KOPT-K1 (cell line): ENCODE results near the gene MKRN2.

ENCODE experiments used
- H3K27ac ChIP-seq: fragments of 200-600 bp; sonication (generic); 2 replicates; pipeline ENCODE4 v1.5.1; 2016; ENCODE audit warnings: antibody characterized with exemption, mild to moderate bottlenecking, low read depth, low read length; ENCODE audit not compliant: poor library complexity, severe bottlenecking
- H3K36me3 ChIP-seq: fragments of 200-600 bp; sonication (generic); 2 replicates; pipeline ENCODE4 v1.5.1; 2017; ENCODE audit warnings: antibody characterized with exemption, mild to moderate bottlenecking, low read length, moderate library complexity; ENCODE audit not compliant: insufficient read depth
- H3K9me3 ChIP-seq: fragments of 200-600 bp; sonication (generic); 2 replicates; pipeline ENCODE4 v1.5.1; 2017; ENCODE audit warnings: antibody characterized with exemption, low read length, mild to moderate bottlenecking; ENCODE audit not compliant: insufficient read depth, poor library complexity, severe bottlenecking

The MKRN2 gene

GRCh38 chr3:12568747-12569146 is 11.9 kb downstream of the MKRN2 start:
- Histone ChIP-seq H3K9me3 (peaks cover 20% of the 10 kb centered on the region), H3K36me3 (peaks cover 58% of the 10 kb centered on the region), H3K27ac (no peak overlapping the region)

- Histone ChIP-seq H3K36me3 (peaks cover 69% of the 10 kb centered on the region), H3K9me3 (peaks cover 20% of the 10 kb centered on the region), H3K27ac (no peak overlapping the region)
Observed at GRCh38 chr3:12569836-12570235, 12.9 kb downstream of the MKRN2 start.

- no peak overlapping the region for H3K27ac ChIP-seq
- peaks cover 83% of the 10 kb centered on the region for H3K36me3 ChIP-seq
Observed at GRCh38 chr3:12571986-12572385, 15.1 kb downstream of the MKRN2 start.

GRCh38 chr3:12574131-12574530 is 17.2 kb downstream of the MKRN2 start:
- peaks cover 5% of the 10 kb centered on the region for H3K9me3 ChIP-seq
- H3K27ac ChIP-seq: no peak overlapping the region
- H3K36me3 ChIP-seq: peaks cover 99% of the 10 kb centered on the region

More at GRCh38 chr3:12571986-12572385, 15.1 kb downstream of the MKRN2 start:
- peaks cover 4% of the 10 kb centered on the region for H3K9me3 ChIP-seq

DNA sequence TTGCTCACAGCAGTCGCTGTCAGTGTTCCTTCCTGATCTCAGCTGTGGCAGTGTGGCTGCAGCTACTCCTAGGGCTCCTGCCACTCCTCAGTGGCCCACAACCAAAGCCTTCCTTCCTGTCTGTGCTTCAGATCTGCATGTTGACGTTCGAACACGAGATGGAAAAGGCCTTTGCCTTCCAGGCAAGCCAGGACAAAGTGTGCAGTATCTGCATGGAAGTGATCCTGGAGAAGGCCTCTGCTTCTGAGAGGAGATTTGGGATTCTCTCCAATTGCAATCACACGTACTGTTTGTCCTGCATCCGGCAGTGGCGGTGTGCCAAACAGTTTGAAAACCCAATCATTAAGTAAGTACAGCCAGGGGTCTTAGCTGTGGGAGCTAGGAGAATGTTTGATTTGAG is 17.8 kb downstream of the MKRN2 start:
- peaks cover 5% of the 10 kb centered on the region for H3K9me3 ChIP-seq
- H3K27ac ChIP-seq: no peak overlapping the region
- H3K36me3 ChIP-seq: peaks cover 99% of the 10 kb centered on the region

DNA sequence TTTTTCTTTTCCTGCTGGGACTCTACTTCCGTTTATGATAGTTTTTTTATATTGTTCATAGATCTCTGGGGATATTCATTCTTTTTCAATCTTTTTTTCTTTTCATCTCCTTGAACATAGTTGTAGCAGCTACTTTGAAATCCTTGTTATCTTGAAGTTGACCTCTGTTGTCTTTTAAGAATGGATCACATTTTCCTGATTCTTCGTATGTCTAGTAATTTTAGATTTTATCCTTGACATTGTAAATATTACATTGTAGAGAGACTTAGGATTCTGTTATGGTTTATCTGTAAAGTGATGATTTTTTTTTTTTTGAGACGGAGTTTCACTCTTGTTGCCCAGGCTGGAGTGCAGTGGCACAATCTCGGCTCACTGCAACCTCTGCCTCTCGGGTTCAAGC is 20.5 kb downstream of the MKRN2 start:
- H3K9me3 ChIP-seq: peaks cover 5% of the 10 kb centered on the region
- no peak overlapping the region for H3K27ac ChIP-seq
- H3K36me3 ChIP-seq: peaks cover 97% of the 10 kb centered on the region

DNA sequence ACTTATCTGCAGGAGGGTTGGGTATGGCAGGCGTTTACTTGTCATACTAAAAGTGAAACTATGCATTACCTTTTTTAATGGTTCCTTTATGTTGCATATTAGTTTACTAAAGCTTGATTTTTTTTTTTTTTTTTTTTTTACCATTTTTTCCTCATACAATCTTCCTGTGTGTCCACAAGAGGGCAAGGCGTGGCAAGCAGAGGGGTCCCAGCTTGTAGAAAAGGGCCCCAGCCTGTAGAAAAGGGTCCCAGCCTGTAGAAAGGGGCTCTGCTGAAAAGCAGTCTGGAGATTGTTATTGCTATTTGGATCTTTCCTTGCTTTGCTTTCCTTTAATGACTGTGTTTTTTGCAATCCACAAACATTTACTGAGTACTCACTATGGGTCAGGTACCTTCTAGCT is 21.9 kb downstream of the MKRN2 start:
- H3K27ac ChIP-seq: no peak overlapping the region
- peaks cover 98% of the 10 kb centered on the region for H3K36me3 ChIP-seq
- H3K9me3 ChIP-seq: peaks cover 5% of the 10 kb centered on the region

DNA sequence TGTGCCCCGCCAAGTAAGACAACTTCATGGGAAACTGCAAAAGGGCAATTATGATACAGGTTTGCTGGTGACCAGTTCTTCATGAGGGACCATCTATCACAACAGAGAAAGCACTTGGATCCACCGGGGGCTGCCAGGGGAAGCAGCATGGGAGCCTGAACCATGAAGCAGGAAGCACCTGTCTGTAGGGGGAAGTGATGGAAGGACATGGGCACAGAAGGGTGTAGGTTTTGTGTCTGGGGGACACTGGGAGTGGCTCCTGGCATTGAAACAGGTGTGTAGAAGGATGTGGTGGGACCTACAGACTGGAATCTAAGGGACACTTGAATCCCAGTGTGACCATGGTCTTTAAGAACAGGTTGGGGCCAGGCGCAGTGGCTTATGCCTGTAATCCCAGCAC is 22.6 kb downstream of the MKRN2 start:
- Histone ChIP-seq H3K36me3 (peaks cover 98% of the 10 kb centered on the region), H3K9me3 (peaks cover 5% of the 10 kb centered on the region), H3K27ac (no peak overlapping the region)

GRCh38 chr3:12579905-12580304 is 23.0 kb downstream of the MKRN2 start:
- no peak overlapping the region for H3K27ac ChIP-seq
- peaks cover 5% of the 10 kb centered on the region for H3K9me3 ChIP-seq
- peaks cover 98% of the 10 kb centered on the region for H3K36me3 ChIP-seq

GRCh38 chr3:12582730-12583129 is 25.8 kb downstream of the MKRN2 start:
- Histone ChIP-seq H3K9me3 (no peaks in the 10 kb centered on the region), H3K27ac (no peak overlapping the region), H3K36me3 (peaks cover 97% of the 10 kb centered on the region)

GRCh38 chr3:12583280-12583679 is 26.4 kb downstream of the MKRN2 start:
- Histone ChIP-seq H3K36me3 (peaks cover 97% of the 10 kb centered on the region), H3K9me3 (no peaks in the 10 kb centered on the region), H3K27ac (no peak overlapping the region)

DNA sequence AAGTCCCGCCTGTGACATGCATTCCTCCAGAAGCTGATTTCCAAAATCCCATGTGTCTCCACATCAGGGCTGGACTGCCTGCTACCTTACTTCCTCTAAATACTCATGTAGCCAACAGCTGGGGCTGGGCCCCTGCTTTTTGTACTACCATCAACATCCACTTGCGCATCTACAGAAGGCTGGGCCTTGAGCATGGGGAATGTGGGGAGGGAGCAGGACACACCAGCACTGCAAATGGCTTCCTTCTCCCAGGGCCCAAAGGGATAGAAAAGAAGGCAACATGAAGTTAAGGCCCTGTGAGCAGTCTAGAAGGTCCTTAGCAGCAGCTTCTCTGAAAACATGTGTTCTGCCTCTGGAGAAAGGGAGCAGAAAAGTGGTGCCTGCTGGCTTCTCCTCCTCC is 27.2 kb downstream of the MKRN2 start:
- H3K36me3 ChIP-seq: peaks cover 97% of the 10 kb centered on the region
- no peaks in the 10 kb centered on the region for H3K9me3 ChIP-seq
- H3K27ac ChIP-seq: no peak overlapping the region

DNA sequence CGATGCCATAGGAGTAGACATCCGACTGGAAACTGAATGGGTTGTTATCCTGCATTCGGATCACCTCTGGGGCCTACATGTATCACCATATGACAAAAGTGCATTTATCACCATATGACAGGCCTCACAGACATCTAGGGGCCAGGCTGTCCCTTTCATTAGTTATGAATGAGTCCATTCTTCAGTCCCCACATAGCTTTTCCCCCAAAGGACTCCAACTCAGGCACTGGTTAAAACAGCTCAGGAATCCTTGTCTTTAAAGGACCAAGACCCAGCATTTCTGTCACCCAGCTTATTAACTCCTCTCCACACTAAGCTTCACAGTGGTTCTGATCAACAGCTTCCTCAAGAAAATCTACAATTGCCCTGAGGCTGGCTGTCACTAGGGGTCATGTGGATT is 28.3 kb downstream of the MKRN2 start:
- H3K36me3 ChIP-seq: peaks cover 97% of the 10 kb centered on the region

DNA sequence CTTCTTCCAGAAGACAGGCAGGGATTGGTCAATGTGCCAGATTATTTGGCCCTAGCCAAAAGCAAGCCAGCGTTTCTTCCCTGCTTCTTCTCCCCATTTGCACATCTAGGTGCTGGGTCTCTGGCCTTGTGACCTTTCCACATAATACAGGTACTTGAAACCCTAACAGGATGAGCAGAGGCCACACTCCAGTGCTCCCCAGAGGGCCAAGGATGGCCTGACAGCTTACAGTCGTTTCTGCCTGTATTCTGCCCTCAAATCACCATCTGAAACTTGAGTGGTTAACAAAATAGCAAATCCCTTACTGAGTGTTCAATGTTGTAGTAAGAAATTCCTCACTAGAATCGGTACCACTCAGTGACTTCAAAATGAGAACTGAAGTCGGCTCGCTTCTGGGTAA is 29.1 kb downstream of the MKRN2 start:
- H3K36me3 ChIP-seq: peaks cover 99% of the 10 kb centered on the region
- H3K27ac ChIP-seq: no peak overlapping the region
- no peaks in the 10 kb centered on the region for H3K9me3 ChIP-seq

More for the DNA sequence above, 28.3 kb downstream of the MKRN2 start:
- H3K27ac ChIP-seq: no peak overlapping the region
- no peaks in the 10 kb centered on the region for H3K9me3 ChIP-seq

DNA sequence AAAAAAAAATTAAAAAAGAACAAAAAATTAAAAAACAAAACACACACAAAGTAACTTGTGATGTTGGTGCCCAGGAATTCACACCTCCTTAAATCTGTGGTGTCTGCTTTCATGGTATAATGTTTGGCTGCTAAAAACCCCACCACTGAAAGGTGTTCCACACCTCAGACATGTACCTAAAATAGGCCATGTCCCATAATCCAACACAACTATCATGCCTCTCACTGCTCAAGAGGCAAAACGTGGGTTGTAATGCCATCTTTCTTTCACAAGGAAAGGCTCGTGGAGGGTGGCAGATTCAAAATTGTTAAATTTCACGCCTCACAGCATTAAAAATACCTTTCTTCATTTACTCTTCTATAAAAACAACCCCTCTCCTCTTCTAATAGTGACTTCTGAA is 29.5 kb downstream of the MKRN2 start:
- Histone ChIP-seq H3K27ac (no peak overlapping the region), H3K36me3 (peaks cover 99% of the 10 kb centered on the region)

DNA sequence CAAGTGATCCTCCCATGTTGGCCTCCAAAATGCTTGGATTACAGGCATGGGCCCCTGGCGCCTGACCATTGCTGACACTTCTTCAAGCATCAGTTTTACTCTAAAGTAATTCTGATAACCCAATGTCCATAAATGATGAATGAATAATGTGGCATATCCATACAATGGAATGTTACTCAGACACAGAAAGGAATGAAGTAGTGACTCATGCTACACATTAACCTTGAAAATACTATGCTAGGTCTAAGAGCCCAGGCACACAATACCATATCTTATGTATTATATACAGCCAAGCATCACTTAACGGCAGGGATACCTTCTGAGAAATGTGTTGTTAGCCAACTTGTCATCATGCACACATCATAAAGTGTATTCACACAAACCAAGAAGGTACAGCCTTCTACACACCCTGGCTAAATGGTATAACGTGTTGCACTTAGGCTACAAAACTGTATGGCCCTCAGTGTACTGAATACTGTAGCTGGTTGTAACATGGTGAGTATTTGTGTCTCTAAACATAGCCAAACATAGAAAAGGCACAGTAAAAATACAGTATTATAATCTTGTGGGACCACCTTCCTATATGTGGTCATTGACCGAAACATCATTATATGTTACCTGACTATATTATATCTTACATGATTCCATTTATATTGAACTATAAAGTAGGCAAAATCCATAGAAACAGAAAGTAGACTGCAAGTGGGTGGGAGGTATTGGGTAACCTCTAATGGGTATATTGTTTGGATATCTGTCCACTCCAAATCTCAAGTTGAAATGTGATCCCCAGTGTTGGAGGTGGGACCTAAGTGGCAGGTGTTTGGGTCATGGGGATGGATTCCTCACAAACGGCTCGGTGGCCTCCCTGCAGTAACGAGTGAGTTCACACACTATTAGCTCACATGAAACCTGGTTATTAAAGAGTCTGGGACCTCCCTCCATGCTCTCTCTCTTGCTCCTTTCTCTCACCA is 31.4 kb downstream of the MKRN2 start:
- H3K9me3 ChIP-seq: no peaks in the 10 kb centered on the region
- H3K27ac ChIP-seq: no peak overlapping the region
- H3K36me3 ChIP-seq: peaks cover 99% of the 10 kb centered on the region

More for the DNA sequence above, 29.5 kb downstream of the MKRN2 start:
- no peaks in the 10 kb centered on the region for H3K9me3 ChIP-seq
